Measurements from ENCODE around the gene DNAI1.
"Not testable (repeated sequence)": the region's sequence is repeated elsewhere in the genome, so short reads cannot be mapped to it uniquely, and the experiment has no call there.

Gene DNAI1

DNA sequence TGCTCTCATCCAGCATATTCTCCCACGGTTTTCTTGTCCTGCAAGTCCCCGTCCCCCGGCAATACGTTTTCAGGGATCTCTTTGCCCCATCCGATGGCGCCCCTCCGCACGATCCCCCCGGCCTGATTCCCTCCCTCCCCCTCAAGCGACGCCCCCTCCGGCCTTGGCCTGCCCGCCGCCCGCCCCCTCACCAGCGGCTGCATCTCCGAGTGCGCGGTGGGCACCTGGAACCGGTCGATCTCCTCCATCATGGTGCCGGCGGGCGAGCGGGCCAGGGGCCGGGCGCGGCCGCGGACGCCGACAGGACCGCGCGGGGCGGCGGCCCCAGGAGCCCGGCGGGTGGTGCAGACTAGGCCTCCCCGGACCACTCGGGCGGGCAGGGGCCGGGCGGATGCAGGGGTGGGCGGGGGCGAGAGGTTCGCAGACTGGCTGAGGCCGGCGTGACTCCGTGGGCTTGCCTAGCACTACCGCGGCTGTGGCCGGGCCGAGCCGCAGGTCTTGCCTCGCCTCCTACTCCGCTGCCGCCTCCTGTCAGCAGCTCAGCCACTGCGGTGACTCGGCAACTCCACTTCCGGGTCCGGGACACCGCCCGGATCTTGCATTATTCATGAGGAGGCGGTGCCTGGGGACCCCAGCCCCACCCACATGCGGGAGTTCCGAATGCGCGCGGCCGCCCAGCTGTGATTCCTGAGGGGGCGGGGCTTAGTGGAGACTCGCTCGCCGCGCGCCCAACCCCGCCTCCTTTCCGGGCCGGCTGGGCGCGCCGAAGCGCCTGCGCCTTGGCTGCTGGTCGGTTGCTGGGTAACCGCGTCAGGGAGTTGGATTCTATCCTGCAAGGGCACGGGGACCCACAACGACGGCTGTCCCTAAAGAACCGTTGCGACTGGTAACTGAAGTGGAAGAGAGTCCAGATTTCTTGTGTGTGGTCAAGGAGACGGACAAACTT is at the start of gene DNAI1, which contains the start of gene FAM219A:
Gene DNAI1, plus strand, starts transcription at position 793 of the 946 bp plus-strand sequence. CDS start 201 bp downstream, outside the sequence.
Gene FAM219A, minus strand, starts transcription at position 558 of the 946 bp plus-strand sequence. Its CDS starts 307 bp downstream, at position 251.
- DNase-seq: peak; percentile 86

DNA sequence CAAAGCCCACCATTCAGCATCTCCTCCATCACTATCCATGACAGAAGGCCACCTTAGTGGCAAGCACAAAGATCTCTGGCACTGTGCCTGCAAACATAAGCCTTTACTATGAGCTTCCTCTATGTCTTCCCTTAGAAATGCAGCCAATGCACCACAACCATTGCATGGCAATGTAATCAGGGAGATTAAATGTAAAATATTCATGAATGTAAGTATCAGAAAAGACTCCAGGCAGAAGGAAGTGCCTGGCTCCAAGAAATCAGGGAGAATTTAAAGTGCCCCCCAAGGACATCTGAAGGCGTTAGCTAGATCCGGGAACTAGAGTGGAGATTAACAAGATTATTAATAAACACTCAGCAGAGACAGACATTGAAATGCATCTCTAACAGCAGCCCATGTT is 49.5 kb upstream of the DNAI1 start:
- no peak for DNase-seq

- DNase-seq: no peak
Measured at GRCh38 chr9:34412336-34412735, 46.3 kb upstream of the DNAI1 start.

GRCh38 chr9:34413231-34413852 is 45.3 kb upstream of the DNAI1 start:
- DNase-seq: no peak

DNA sequence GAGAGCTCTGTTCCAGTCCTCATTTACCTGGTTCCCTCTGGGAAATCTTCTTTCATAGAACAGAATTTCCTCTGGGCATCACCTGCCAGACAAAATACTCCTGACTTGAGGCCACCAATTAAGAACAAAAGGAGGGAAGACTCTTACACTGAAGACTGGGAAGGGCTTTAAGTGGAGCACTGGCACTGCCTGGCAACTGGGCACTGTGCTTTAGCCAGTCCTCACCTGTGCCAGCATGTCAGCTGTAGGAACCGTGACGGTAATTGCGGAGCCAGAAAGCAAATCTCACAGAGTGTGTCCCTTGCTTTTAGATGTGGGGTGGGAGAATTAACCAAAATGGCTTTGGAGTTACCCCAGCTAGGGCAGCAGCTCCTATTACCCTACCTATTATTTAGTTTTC is 40.9 kb upstream of the DNAI1 start:
- peak; percentile 26 for DNase-seq

- DNase-seq: no peak
Measured at GRCh38 chr9:34419716-34420504, 38.7 kb upstream of the DNAI1 start.

- DNase-seq: no peak
Measured at GRCh38 chr9:34426347-34427074, 32.1 kb upstream of the DNAI1 start.

- DNase-seq: peak; percentile 69
Measured at GRCh38 chr9:34428325-34428958, 30.2 kb upstream of the DNAI1 start.

DNA sequence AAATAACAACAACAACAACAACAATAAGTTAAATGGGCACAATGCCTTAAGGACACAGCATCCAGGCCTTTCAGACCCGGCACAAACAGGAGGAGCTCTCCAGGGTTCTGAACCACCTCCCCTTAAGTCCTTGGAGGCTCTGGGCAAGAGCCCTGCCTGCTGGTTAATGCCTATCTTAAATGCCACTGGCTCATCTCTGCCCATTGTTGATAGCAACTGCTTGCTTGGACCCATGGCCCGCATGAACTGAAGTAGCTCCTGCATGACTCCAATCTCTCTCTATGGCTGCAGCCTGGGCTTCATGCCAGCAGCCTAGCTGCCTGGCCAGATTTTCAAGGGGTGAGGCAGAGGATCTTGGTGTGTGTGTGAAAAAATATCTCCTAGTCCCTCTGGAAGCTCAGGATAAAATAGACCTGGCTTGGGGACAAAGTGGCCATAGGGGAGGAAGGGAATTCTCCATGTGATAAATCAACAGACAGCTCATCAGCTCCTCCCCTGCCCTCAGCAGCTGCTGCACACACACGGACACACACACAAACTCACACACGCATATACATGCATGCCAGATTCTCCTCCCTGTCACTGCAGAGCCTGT is 27.7 kb upstream of the DNAI1 start:
- peak; percentile 91 for DNase-seq

DNA sequence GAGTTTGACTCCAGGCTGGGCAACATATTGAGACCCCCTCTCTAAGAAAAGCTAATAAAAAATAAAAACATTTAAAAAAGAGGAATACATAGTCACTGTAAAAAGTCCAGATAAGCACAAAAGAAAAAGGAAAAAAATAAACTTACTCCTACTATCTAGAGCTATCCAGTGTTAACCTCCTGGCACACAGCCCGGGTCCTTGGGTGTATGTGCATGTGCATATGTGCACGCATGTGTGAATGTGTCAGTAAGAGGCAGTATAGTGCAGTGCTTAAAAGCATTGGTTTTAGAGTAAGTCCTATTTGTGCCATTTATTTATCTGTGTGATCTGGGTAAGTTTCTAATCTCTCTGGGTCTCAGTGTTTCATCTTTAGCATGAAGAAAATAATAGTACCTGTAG is 26.9 kb upstream of the DNAI1 start:
- no peak for DNase-seq

GRCh38 chr9:34437006-34437925 is 21.3 kb upstream of the DNAI1 start:
- peak; percentile 77 for DNase-seq

- not testable (repeated sequence) for DNase-seq
Measured at GRCh38 chr9:34437926-34438307, 20.7 kb upstream of the DNAI1 start.

GRCh38 chr9:34438465-34438864 is 20.1 kb upstream of the DNAI1 start:
- not testable (repeated sequence) for DNase-seq

- no peak for DNase-seq
Measured at GRCh38 chr9:34440017-34440416, 18.6 kb upstream of the DNAI1 start.

DNA sequence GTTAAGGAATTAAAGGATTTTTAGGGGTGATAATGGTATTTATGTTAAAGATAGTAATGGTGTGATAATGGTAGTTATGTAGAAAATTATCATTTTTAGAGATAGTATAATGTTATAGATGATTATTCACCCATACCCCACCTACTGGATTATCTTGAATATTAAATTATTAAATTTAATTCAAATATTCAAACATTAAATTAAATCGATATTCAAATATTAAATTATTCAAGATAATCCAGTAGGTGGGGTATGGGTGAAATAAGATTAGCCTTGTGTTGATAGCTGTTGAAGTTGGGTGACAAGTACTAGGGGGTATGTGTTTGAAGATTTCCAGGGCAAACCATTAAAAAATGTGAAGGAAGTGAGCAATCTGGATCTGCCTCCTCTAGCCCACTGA is 15.8 kb upstream of the DNAI1 start:
- no peak for DNase-seq

- DNase-seq: no peak
Measured at GRCh38 chr9:34443533-34443932, 15.1 kb upstream of the DNAI1 start.

DNA sequence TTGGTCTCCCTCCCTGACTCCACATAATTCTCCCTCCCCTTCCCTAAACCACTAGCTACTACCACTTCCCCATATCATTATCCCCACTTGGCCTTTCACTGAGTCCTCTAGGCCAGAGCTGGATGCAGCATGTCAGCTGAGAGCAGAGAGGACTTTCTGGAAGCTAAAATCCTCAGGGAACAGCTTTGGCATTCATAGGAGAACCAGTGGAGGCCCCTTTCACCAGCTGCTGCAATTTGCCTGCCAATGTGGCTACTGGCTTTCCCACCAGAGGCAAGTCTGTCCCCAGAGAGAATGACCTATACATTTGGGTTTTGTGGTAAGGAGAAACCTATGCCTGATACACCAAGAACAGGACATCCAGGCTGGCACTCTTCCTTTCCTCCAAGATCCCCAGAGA is 14.6 kb upstream of the DNAI1 start:
- DNase-seq: no peak

DNA sequence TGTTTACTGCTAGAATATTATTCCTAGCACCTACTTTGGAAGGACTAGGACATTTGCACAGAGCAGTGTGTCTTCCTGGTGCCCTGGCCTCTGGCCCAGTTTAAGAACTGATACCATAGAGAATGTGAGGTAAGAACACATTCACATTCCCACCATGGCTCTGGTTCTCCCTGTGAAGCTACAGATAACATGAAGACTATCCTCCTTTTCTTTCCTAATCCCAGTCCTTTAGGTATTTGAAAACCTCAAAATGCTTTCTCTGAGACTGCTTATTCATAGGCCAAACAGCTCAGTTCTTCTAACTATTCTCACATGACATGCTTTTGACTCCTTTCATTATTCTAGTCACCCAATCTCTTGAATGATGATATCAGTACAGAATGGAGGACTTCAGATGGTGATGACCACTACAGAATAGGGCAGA is 12.1 kb upstream of the DNAI1 start:
- DNase-seq: no peak

GRCh38 chr9:34446951-34447350 is 11.7 kb upstream of the DNAI1 start:
- no peak for DNase-seq

GRCh38 chr9:34450644-34451043 is 8.0 kb upstream of the DNAI1 start:
- DNase-seq: no peak

All from NCI-H2029 treated with DMSO at 0.1 percent for 48 hours (cell line).